Endothelial cell of umbilical vein (primary cell): ENCODE data around the gene GNAT1. TPM values are rescaled to one million over a fixed set of nuclear protein-coding genes. Genes with fewer than 3 reads are reported as not detected.

Experiments
- BruUV-seq: library from RNA; stranded (reverse); fragments of 400-500 nt; replicated peaks from 2 replicates; lab custom pipeline; 2021; lab: Mats Ljungman, UMichigan
- CTCF ChIA-PET: fragments of 300-600, 350-600 bp; sonication (Branson Sonifier 250); formaldehyde crosslinking; loops from one replicate; lab custom pipeline; 2021; ENCODE audit warnings: antibody characterized with exemption, inconsistent platforms; lab: Charles Lee
- POLR2A ChIA-PET: fragments of 300-600, 350-600 bp; sonication (Branson Sonifier 250); formaldehyde crosslinking; loops from one replicate; lab custom pipeline; 2021; ENCODE audit warnings: antibody characterized with exemption, inconsistent platforms; lab: Charles Lee
- DNase-seq: peaks from one replicate; pipeline ENCODE4 v3.0.0-alpha.2; 2011; ENCODE audit warnings: low read depth, low spot score
- FAIRE-seq: peaks from 2 replicates; lab custom pipeline; 2011; peaks lifted over from hg19 to GRCh38; lab: Jason Lieb, UNC
- H2AFZ ChIP-seq: 2 replicates; pipeline ENCODE4 v1.6.0; 2012; ENCODE audit warnings: low read depth, low read length, control low read depth, inconsistent platforms
- H3K27ac ChIP-seq: 2 replicates; pipeline ENCODE4 v1.5.1; 2011; ENCODE audit warnings: low read depth, mild to moderate bottlenecking, control low read depth, low read length, moderate library complexity; ENCODE audit not compliant: insufficient read depth
- H3K27me3 ChIP-seq, 2 experiments: 2 replicates each; pipeline versions ENCODE4 v1.6.0 to v1.6.1; 2011; ENCODE audit warnings: low read length in 2 of 2, mixed read lengths in 1 of 2; ENCODE audit not compliant: control insufficient read depth in 2 of 2, insufficient read depth in 2 of 2
- H3K36me3 ChIP-seq, 2 experiments: 2 replicates in 1 of 2; 3 replicates in 1 of 2; pipeline ENCODE4 v1.5.1; 2011; ENCODE audit warnings: low read length in 2 of 2, mild to moderate bottlenecking in 1 of 2, moderate library complexity in 1 of 2; ENCODE audit not compliant: control insufficient read depth in 2 of 2, insufficient read depth in 2 of 2; ENCODE audit errors: extremely low read depth in 1 of 2
- H3K4me1 ChIP-seq: 3 replicates; pipeline ENCODE4 v1.5.1; 2011; ENCODE audit warnings: mild to moderate bottlenecking, low read length; ENCODE audit not compliant: control insufficient read depth, insufficient read depth; ENCODE audit errors: extremely low read depth
- H3K4me2 ChIP-seq: 2 replicates; pipeline ENCODE4 v1.6.1; 2011; ENCODE audit warnings: low read length, control low read depth, mixed read lengths; ENCODE audit not compliant: insufficient read depth
- H3K4me3 ChIP-seq, 3 experiments: fragments of 200-600 bp in 1 of 3; sonication (generic), shearing (Covaris generic) in 1 of 3; replicated peaks in 1 of 3; 2 replicates each; pipeline ENCODE4 v1.5.1; 2011 to 2016; ENCODE audit warnings: control low read depth in 3 of 3, low read length in 3 of 3, mild to moderate bottlenecking in 2 of 3, inconsistent platforms in 1 of 3, low read depth in 1 of 3, moderate library complexity in 1 of 3; ENCODE audit not compliant: insufficient read depth in 1 of 3
- H3K79me2 ChIP-seq: 2 replicates; pipeline ENCODE4 v1.6.0; 2012; ENCODE audit warnings: low read length, inconsistent platforms; ENCODE audit not compliant: control insufficient read depth, insufficient read depth
- H3K9ac ChIP-seq: replicated peaks from 2 replicates; pipeline ENCODE3; 2011; ENCODE audit warnings: low read length, control low read depth; ENCODE audit not compliant: insufficient read depth; ENCODE audit errors: extremely low read depth
- H3K9me1 ChIP-seq: replicated peaks from 3 replicates; pipeline ENCODE4 v1.6.0; 2011; ENCODE audit warnings: mild to moderate bottlenecking, low read length; ENCODE audit not compliant: control insufficient read depth, insufficient read depth; ENCODE audit errors: extremely low read depth
- H3K9me3 ChIP-seq: replicated peaks from 2 replicates; pipeline ENCODE4 v1.5.1; 2012; ENCODE audit warnings: low read length, inconsistent platforms; ENCODE audit not compliant: control insufficient read depth, insufficient read depth
- H4K20me1 ChIP-seq: replicated peaks from 2 replicates; pipeline ENCODE3; 2011; ENCODE audit warnings: mild to moderate bottlenecking, low read length; ENCODE audit not compliant: control insufficient read depth, insufficient read depth; ENCODE audit errors: extremely low read depth
- CTCF ChIP-seq, 2 donors: IDR thresholded peaks; 1 replicate in 1 of 2; 2 replicates in 1 of 2; pipeline ENCODE4 v1.5.1; 2011; ENCODE audit warnings: low read length in 2 of 2, mild to moderate bottlenecking in 2 of 2, moderate library complexity in 2 of 2, control low read depth in 1 of 2, inconsistent platforms in 1 of 2, low read depth in 1 of 2; ENCODE audit not compliant: insufficient read depth in 1 of 2; ENCODE audit errors: extremely low read depth in 1 of 2
- dilution Hi-C: fragments of 300-500 bp; cut with MboI; formaldehyde crosslinking; loops from one replicate; pipeline ENCODE4 v1.15.0; 2019; ENCODE audit warnings: low sequenced_read_pairs; ENCODE audit not compliant: extremely low pct_ligation_motif_present
- intact Hi-C: fragments of 100-400 bp; cut with micrococcal nuclease; formaldehyde crosslinking; loops from one replicate; pipeline ENCODE4 v1.10.0; 2022
- polyA plus RNA-seq, 4 experiments: library from polyadenylated mRNA; depleted of rRNA in 3 of 4; stranded (reverse) in 3 of 4; unstranded in 1 of 4; fragments of >200 nt; gene quantifications; 2 replicates each; pipeline versions ENCODE4 v1.2.1 to v1.2.3, GENCODE V29; 2011 to 2012; ENCODE audit warnings: missing spikeins in 1 of 4
- total RNA-seq: library from RNA; stranded (reverse); gene quantifications from 2 replicates; pipeline ENCODE4 v1.2.3, GENCODE V29; 2021

The GNAT1 gene
- total and polyA plus RNA-seq, 2 donors (not counting 3 experiments of a cell fraction or from before 2014, with no cell fraction given), result 0.77 TPM; not detected in 1

GRCh38 chr3:50164984-50165909 lies 26.2 kb upstream of the GNAT1 start:
- Histone ChIP-seq H2AFZ (no peak overlapping the region), H3K9me3 (no peaks in the 10 kb centered on the region), H3K4me1 (peaks cover 98% of the 10 kb centered on the region), H3K4me2 (peak overlapping the region; percentile 6), H3K9ac (peak overlapping the region; percentile 17), H3K79me2 (peaks cover 59% of the 10 kb centered on the region), H3K27ac (peak overlapping the region; percentile 99), H3K4me3 (no peak overlapping the region), H4K20me1 (no peaks in the 10 kb centered on the region), H3K27me3 (no peaks in the 10 kb centered on the region), H3K9me1 (no peaks in the 10 kb centered on the region), H3K36me3 (peaks cover 0 to 9% of the 10 kb centered on the region in 2 experiments)
- no peak for TF ChIP-seq CTCF (IDR thresholded peaks at IDR 0.05; ENCODE audit: extremely low read depth in 1 of 2, insufficient read depth in 1 of 2, low read depth in 1 of 2, low read length in 2 of 2)
- FAIRE-seq (peak; percentile 15), DNase-seq (peak; percentile 45)
- no TSS peak for BruUV-seq
- dilution Hi-C loops (no loop called here), intact Hi-C loops (loop anchor here (5.0 kb wide), 1 partner anchor 358 kb away; no protein-coding TSS in a partner anchor)
- ChIA-PET CTCF (interaction anchor here (0.9 to 2.6 kb wide), 8 partner anchors 9 to 158 kb away, joined by 3 to 19 read pairs (median 5); no protein-coding TSS in a partner anchor), POLR2A (interaction anchor here (2.6 kb wide), 1 partner anchor 9 kb away, joined by 10 read pairs; no protein-coding TSS in a partner anchor)
